Keratinocyte (primary cell): ENCODE data around the gene BLOC1S6. TPM values are rescaled to one million over a fixed set of nuclear protein-coding genes. Genes with fewer than 3 reads are reported as not detected.
A peak's percentile ranks its signal among the peaks of the same experiment; 100 is the strongest.

Experiments
- DNase-seq: peaks from one replicate; pipeline ENCODE4 v3.0.0-alpha.2; 2011; ENCODE audit warnings: low read depth, missing footprints, low spot score
- FAIRE-seq: peaks from 2 replicates; lab custom pipeline; 2011; peaks lifted over from hg19 to GRCh38; lab: Jason Lieb, UNC
- H2AFZ ChIP-seq: 2 replicates; pipeline ENCODE4 v1.6.0; 2012; ENCODE audit warnings: low read length, control low read depth, inconsistent platforms; ENCODE audit not compliant: control insufficient read depth
- H3K27ac ChIP-seq: 2 replicates; pipeline ENCODE4 v1.5.1; 2011; ENCODE audit warnings: low read length; ENCODE audit not compliant: control insufficient read depth, insufficient read depth
- H3K27me3 ChIP-seq: 3 replicates; pipeline ENCODE4 v1.6.0; 2011; ENCODE audit warnings: low read length; ENCODE audit not compliant: control insufficient read depth, insufficient read depth; ENCODE audit errors: extremely low read depth
- H3K36me3 ChIP-seq, 2 experiments: 2 replicates in 1 of 2; 3 replicates in 1 of 2; pipeline ENCODE4 v1.5.1; 2011; ENCODE audit warnings: low read length in 2 of 2, mild to moderate bottlenecking in 1 of 2; ENCODE audit not compliant: control insufficient read depth in 2 of 2, insufficient read depth in 2 of 2; ENCODE audit errors: extremely low read depth in 1 of 2
- H3K4me1 ChIP-seq: 3 replicates; pipeline ENCODE4 v1.5.1; 2011; ENCODE audit warnings: low read length; ENCODE audit not compliant: control insufficient read depth, insufficient read depth; ENCODE audit errors: extremely low read depth
- H3K4me2 ChIP-seq: 3 replicates; pipeline ENCODE4 v1.6.0; 2011; ENCODE audit warnings: low read depth, low read length; ENCODE audit not compliant: control insufficient read depth, insufficient read depth; ENCODE audit errors: extremely low read depth
- H3K4me3 ChIP-seq, 3 experiments: fragments of 200-600 bp in 1 of 3; sonication (generic) in 1 of 3; 2 replicates in 2 of 3; 3 replicates in 1 of 3; pipeline ENCODE4 v1.5.1; 2011 to 2016; ENCODE audit warnings: low read length in 3 of 3, mild to moderate bottlenecking in 3 of 3, control low read depth in 2 of 3, inconsistent platforms in 1 of 3, low read depth in 1 of 3, mixed read lengths in 1 of 3, mixed run types in 1 of 3, moderate library complexity in 1 of 3; ENCODE audit not compliant: control insufficient read depth in 2 of 3, insufficient read depth in 2 of 3; ENCODE audit errors: extremely low read depth in 1 of 3
- H3K79me2 ChIP-seq: 2 replicates; pipeline ENCODE4 v1.6.0; 2012; ENCODE audit warnings: low read length; ENCODE audit not compliant: control insufficient read depth, insufficient read depth
- H3K9ac ChIP-seq: 3 replicates; pipeline ENCODE4 v1.6.0; 2011; ENCODE audit warnings: low read length; ENCODE audit not compliant: control insufficient read depth, insufficient read depth; ENCODE audit errors: extremely low read depth
- H3K9me1 ChIP-seq: 3 replicates; pipeline ENCODE4 v1.6.0; 2011; ENCODE audit warnings: low read length; ENCODE audit not compliant: control insufficient read depth, insufficient read depth; ENCODE audit errors: extremely low read depth
- H3K9me3 ChIP-seq: 2 replicates; pipeline ENCODE4 v1.5.1; 2012; ENCODE audit warnings: low read depth, low read length; ENCODE audit not compliant: control insufficient read depth
- H4K20me1 ChIP-seq: 3 replicates; pipeline ENCODE4 v1.6.0; 2011; ENCODE audit warnings: low read length; ENCODE audit not compliant: control insufficient read depth, insufficient read depth; ENCODE audit errors: extremely low read depth
- CTCF ChIP-seq, 3 experiments: IDR thresholded peaks in 1 of 3; conservative IDR thresholded peaks in 1 of 3; optimal IDR thresholded peaks in 1 of 3; 2 replicates in 2 of 3; 3 replicates in 1 of 3; pipeline versions ENCODE3 to v1.5.1; 2011; ENCODE audit warnings: low read length in 3 of 3, mild to moderate bottlenecking in 3 of 3, moderate library complexity in 2 of 3, control low read depth in 1 of 3, inconsistent platforms in 1 of 3; ENCODE audit not compliant: insufficient read depth in 2 of 3; ENCODE audit errors: extremely low read depth in 1 of 3
- EZH2 ChIP-seq: IDR thresholded peaks from one replicate; pipeline ENCODE4 v1.6.1; 2012; ENCODE audit warnings: inconsistent platforms, mild to moderate bottlenecking, low read length, moderate library complexity
- dilution Hi-C: fragments of 300-500 bp; cut with MboI; formaldehyde crosslinking; loops from one replicate; pipeline ENCODE4 v1.7.0; 2020; ENCODE audit warnings: low sequenced_read_pairs; ENCODE audit not compliant: extremely low pct_ligation_motif_present
- polyA minus RNA-seq, 3 experiments: library from RNA; depleted of rRNA, polyadenylated mRNA; stranded (reverse); fragments of >200 nt; gene quantifications; 1 replicate in 1 of 3; 2 replicates in 1 of 3; 3 replicates in 1 of 3; pipeline ENCODE4 v1.2.3, GENCODE V29; 2011
- polyA plus RNA-seq, 5 experiments: library from polyadenylated mRNA; depleted of rRNA in 3 of 5; stranded (reverse) in 3 of 5; stranded (forward) in 1 of 5; unstranded in 1 of 5; fragments of >200 nt; gene quantifications; 1 replicate in 1 of 5; 2 replicates in 3 of 5; 3 replicates in 1 of 5; pipeline versions ENCODE4 v1.2.1 to v1.2.3, GENCODE V29; 2011 to 2012; ENCODE audit warnings: missing spikeins in 2 of 5, low read depth in 1 of 5, low replicate concordance in 1 of 5

BLOC1S6 gene
- polyA plus RNA-seq (9.4 to 15.5 TPM (median 10.9 TPM) in 3 replicates), polyA minus RNA-seq (4.8 to 11.2 TPM (median 10.6 TPM) in 3 replicates)
- 34.1 TPM for polyA plus RNA-seq (2011; ENCODE audit: low read depth)
- 12.8 and 15.1 TPM in 2 replicates for polyA plus RNA-seq (2011; cell fraction: cytosol; rRNA removed)
- polyA plus RNA-seq (2011; cell fraction: nucleus; rRNA removed) = 8.5 and 9.9 TPM in 2 replicates
- 23.4 and 23.9 TPM in 2 replicates for polyA plus RNA-seq (2012; ENCODE audit: low replicate concordance)
- 25.1 TPM for polyA minus RNA-seq (2011; cell fraction: cytosol; rRNA and poly(A)+ RNA removed)
- 5.2 and 8.1 TPM in 2 replicates for polyA minus RNA-seq (2011; cell fraction: nucleus; rRNA and poly(A)+ RNA removed)

- H3K9me3 ChIP-seq = no peaks in the 10 kb centered on the region
- H3K4me2 ChIP-seq = peak within 1 kb of the TSS; percentile 75
- no peaks in the 10 kb centered on the region for H3K36me3 ChIP-seq
- peak within 1 kb of the TSS; percentile 99 for H2AFZ ChIP-seq
- FAIRE-seq = peak; percentile 75
- peak within 1 kb of the TSS; percentile 64 to 94 (median 68) for H3K4me3 ChIP-seq
- DNase-seq = peak; percentile 59
- no peaks in the 10 kb centered on the region for H3K27me3 ChIP-seq
- dilution Hi-C loops = no loop called here
- H3K4me1 ChIP-seq = peaks cover 17% of the 10 kb centered on the region
- peak within 1 kb of the TSS; percentile 99 for H3K27ac ChIP-seq
- TF ChIP-seq EZH2 = no peak
- TF ChIP-seq CTCF (optimal IDR thresholded peaks at IDR 0.05 in 1 of 3, IDR thresholded peaks at IDR 0.05 in 1 of 3, conservative IDR thresholded peaks at IDR 0.05 in 1 of 3; ENCODE audit: extremely low read depth in 1 of 3, insufficient read depth in 2 of 3, low read length in 3 of 3) = no peak
- no peaks in the 10 kb centered on the region for H3K9me1 ChIP-seq
- H3K9ac ChIP-seq = peak within 1 kb of the TSS; percentile 100
- H4K20me1 ChIP-seq = no peaks in the 10 kb centered on the region
- peaks cover 21% of the 10 kb centered on the region for H3K79me2 ChIP-seq
Observed at GRCh38 chr15:45587095-45587862, at the start of gene BLOC1S6. Gene BLOC1S6 (plus strand): TSS chr15:45587379. CDS start chr15:45587444, 65 bp downstream.

- DNase-seq = no peak
- TF ChIP-seq EZH2 = no peak
- no peak for TF ChIP-seq CTCF (optimal IDR thresholded peaks at IDR 0.05 in 1 of 3, IDR thresholded peaks at IDR 0.05 in 1 of 3, conservative IDR thresholded peaks at IDR 0.05 in 1 of 3; ENCODE audit: extremely low read depth in 1 of 3, insufficient read depth in 2 of 3, low read length in 3 of 3)
Observed at GRCh38 chr15:45539680-45540079, 47.5 kb upstream of the BLOC1S6 start.

More at GRCh38 chr15:45539680-45540079, 47.5 kb upstream of the BLOC1S6 start:
- Histone ChIP-seq H3K4me3 (no peak overlapping the region), H3K9me3 (no peaks in the 10 kb centered on the region), H3K9me1 (no peaks in the 10 kb centered on the region), H2AFZ (no peak overlapping the region), H3K79me2 (no peaks in the 10 kb centered on the region), H3K4me1 (no peaks in the 10 kb centered on the region), H3K27me3 (no peaks in the 10 kb centered on the region), H3K27ac (no peak overlapping the region), H3K9ac (no peak overlapping the region), H3K36me3 (no peaks in the 10 kb centered on the region), H3K4me2 (no peak overlapping the region), H4K20me1 (no peaks in the 10 kb centered on the region)
- FAIRE-seq = no peak
- dilution Hi-C loops = no loop called here
